GM13977 (cell line): ENCODE results near the gene MARCHF10.

Experiments
- DNase-seq: peaks from one replicate; pipeline ENCODE4 v3.0.0; 2012; ENCODE audit warnings: low spot score
- in situ Hi-C: fragments of 300-500 bp; cut with MboI; formaldehyde crosslinking; loops from one replicate; pipeline ENCODE4 v1.12.0; 2022; ENCODE audit warnings: low sequenced_read_pairs, low pct_unique_long_range_greater_than_20kb, mixed read lengths, inconsistent platforms; ENCODE audit not compliant: unreplicated experiment
- TF ChIP-seq, protein P1 (sequence below): IDR thresholded peaks from 2 replicates; pipeline ENCODE4 v1.5.1; 2012; ENCODE audit warnings: mild to moderate bottlenecking, control low read depth; ENCODE audit not compliant: insufficient read depth; ENCODE audit errors: extremely low read depth, missing control alignments

The MARCHF10 gene

DNA sequence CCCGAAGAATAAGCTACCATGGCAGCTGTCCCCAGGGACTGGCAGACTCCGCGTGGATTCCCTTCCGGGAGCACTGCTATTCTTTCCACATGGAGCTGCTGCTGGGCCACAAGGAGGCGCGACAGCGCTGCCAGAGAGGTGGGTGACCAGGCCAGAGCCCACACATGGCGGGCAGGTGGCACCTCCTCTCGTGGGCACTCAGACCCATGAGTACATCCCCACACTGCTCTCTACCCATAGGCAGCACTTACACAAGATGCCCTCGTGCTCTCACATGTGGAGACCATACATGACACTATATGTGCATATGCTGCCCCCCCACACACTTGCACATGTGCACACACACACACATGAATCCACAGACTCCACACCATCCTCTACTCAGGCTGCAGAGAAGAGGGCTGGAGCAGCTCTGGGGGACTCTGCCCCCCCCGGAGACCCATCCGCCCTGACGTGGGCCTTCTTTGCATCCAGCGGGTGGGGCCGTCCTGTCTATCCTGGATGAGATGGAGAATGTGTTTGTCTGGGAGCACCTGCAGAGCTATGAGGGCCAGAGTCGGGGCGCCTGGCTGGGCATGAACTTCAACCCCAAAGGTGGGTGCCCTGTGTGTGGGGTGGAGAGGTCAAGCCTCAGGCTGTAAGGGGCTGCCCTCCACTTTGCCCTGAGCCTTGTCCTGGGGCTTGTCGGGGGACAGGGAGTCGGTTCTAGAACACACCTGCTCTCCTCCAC lies 117.8 kb downstream of the MARCHF10 start:
- TF ChIP-seq, protein P1, sequence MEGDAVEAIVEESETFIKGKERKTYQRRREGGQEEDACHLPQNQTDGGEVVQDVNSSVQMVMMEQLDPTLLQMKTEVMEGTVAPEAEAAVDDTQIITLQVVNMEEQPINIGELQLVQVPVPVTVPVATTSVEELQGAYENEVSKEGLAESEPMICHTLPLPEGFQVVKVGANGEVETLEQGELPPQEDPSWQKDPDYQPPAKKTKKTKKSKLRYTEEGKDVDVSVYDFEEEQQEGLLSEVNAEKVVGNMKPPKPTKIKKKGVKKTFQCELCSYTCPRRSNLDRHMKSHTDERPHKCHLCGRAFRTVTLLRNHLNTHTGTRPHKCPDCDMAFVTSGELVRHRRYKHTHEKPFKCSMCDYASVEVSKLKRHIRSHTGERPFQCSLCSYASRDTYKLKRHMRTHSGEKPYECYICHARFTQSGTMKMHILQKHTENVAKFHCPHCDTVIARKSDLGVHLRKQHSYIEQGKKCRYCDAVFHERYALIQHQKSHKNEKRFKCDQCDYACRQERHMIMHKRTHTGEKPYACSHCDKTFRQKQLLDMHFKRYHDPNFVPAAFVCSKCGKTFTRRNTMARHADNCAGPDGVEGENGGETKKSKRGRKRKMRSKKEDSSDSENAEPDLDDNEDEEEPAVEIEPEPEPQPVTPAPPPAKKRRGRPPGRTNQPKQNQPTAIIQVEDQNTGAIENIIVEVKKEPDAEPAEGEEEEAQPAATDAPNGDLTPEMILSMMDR: no peak
- DNase-seq: no peak
- in situ Hi-C loops: no loop called here

- no peak for DNase-seq
- TF ChIP-seq, protein P1: no peak
- in situ Hi-C loops: no loop called here
Measured at GRCh38 chr17:62689441-62690167, 118.5 kb downstream of the MARCHF10 start.

GRCh38 chr17:62688398-62689160 lies 119.5 kb downstream of the MARCHF10 start:
- TF ChIP-seq, protein P1: no peak
- DNase-seq: no peak
- in situ Hi-C loops: no loop called here

GRCh38 chr17:62687997-62688396 lies 120.1 kb downstream of the MARCHF10 start:
- in situ Hi-C loops: no loop called here
- TF ChIP-seq, protein P1: no peak
- DNase-seq: no peak

DNA sequence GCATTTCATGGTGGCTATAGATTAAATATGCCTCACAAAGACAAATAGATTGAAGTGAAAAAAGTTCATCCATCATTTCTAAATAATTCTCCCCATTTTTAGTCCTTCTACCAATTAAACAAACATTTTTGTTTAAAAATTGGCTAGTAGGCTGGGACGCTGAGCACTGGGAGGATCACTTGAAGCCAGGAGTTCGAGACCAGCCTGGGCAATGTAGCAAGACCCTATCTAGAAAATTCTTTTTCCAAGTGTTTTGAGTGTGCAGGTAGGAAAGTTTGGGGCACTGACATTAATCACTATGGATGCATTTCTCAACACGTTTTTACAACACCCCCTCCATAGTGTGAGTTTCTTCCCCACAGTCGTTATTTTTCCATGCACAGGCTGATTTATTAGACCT lies 123.9 kb downstream of the MARCHF10 start:
- in situ Hi-C loops: no loop called here
- TF ChIP-seq, protein P1: no peak
- no peak for DNase-seq

GRCh38 chr17:62681939-62682381 lies 126.2 kb downstream of the MARCHF10 start:
- TF ChIP-seq, protein P1: no peak
- in situ Hi-C loops: no loop called here

More at GRCh38 chr17:62681939-62682381, 126.2 kb downstream of the MARCHF10 start:
- no peak for DNase-seq
